GM18507 (cell line): Measurements from ENCODE around the gene LYST.
"Not testable (repeated sequence)": the region's sequence is repeated elsewhere in the genome, so short reads cannot be mapped to it uniquely, and the experiment has no call there.

Source experiments
- DNase-seq: peaks from one replicate; pipeline ENCODE4 v3.0.0; 2011; ENCODE audit warnings: low read depth; ENCODE audit not compliant: insufficient read length; ENCODE audit errors: extremely low spot score
- FAIRE-seq: peaks from 2 replicates; lab custom pipeline; 2011; peaks lifted over from hg19 to GRCh38; lab: Jason Lieb, UNC

The LYST gene, protein sequence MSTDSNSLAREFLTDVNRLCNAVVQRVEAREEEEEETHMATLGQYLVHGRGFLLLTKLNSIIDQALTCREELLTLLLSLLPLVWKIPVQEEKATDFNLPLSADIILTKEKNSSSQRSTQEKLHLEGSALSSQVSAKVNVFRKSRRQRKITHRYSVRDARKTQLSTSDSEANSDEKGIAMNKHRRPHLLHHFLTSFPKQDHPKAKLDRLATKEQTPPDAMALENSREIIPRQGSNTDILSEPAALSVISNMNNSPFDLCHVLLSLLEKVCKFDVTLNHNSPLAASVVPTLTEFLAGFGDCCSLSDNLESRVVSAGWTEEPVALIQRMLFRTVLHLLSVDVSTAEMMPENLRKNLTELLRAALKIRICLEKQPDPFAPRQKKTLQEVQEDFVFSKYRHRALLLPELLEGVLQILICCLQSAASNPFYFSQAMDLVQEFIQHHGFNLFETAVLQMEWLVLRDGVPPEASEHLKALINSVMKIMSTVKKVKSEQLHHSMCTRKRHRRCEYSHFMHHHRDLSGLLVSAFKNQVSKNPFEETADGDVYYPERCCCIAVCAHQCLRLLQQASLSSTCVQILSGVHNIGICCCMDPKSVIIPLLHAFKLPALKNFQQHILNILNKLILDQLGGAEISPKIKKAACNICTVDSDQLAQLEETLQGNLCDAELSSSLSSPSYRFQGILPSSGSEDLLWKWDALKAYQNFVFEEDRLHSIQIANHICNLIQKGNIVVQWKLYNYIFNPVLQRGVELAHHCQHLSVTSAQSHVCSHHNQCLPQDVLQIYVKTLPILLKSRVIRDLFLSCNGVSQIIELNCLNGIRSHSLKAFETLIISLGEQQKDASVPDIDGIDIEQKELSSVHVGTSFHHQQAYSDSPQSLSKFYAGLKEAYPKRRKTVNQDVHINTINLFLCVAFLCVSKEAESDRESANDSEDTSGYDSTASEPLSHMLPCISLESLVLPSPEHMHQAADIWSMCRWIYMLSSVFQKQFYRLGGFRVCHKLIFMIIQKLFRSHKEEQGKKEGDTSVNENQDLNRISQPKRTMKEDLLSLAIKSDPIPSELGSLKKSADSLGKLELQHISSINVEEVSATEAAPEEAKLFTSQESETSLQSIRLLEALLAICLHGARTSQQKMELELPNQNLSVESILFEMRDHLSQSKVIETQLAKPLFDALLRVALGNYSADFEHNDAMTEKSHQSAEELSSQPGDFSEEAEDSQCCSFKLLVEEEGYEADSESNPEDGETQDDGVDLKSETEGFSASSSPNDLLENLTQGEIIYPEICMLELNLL (N-terminal part only)

DNA sequence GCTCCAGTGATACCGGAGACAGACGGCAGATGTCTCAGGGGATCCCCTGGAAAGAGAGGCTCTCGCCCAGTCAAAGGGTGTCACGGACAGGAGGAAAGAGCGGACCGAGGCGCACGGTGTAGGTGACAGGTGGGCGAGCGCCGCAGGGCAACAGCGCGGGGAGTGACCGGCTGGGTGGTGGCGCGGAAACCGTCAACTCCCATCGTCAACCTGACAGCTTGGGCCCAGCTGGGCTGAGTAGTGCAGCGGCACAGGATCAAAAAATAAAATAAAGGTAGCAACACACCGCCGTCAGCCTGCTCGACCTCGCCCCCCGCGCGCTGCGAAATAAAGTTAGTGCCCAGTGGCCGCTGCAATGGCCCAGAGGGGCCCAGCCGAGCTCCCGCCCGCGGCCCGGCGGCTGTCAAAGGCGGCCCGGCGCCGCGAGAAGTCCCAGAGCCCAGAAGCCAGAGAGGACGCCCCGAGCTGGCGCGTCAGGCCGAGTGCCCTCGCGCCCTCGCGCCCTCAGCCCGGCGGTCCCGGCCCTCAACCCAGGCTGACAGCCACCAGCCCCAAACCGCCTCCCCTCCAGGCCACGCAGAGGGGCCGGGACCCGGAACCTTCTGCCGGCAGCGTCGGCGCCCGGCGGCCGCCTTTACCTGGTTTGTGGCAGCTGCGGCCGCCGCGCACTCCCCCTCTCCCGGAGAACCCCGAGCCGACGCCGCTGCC, at the start of gene LYST:
TSS of gene LYST (minus strand) at position 702 of the 708 bp plus-strand sequence. CDS start 36,489 bp downstream, outside the sequence.
- FAIRE-seq (no peak), DNase-seq (no peak)

- not testable (repeated sequence) for DNase-seq, FAIRE-seq
These were observed 48.8 kb upstream of the LYST start for GRCh38 chr1:235915489-235915888.

GRCh38 chr1:235913311-235913710, 46.6 kb upstream of the LYST start:
- FAIRE-seq = no peak

DNA sequence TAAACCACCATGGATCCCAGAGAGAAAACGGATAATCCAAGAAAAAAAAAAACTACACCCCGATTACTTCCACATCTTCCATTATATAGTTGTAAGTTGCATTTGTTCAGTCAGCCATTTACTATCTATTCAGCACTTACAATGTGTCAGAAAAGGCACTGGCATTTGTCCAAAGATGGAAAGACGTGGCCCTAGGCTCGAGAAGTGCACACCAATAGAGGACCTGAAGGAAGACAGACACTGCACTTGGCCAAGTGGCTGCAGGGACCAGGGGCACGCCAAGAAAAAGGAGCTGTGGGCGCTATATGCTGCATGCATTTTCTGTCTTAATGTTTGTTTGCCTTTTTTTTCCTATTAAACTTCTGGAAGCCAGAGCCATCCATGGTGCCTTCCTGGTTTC, 45.2 kb upstream of the LYST start:
- DNase-seq (no peak), FAIRE-seq (no peak)

More at GRCh38 chr1:235913311-235913710, 46.6 kb upstream of the LYST start:
- no peak for DNase-seq

GRCh38 chr1:235911300-235911662, 44.6 kb upstream of the LYST start:
- DNase-seq = no peak
- no peak for FAIRE-seq

DNA sequence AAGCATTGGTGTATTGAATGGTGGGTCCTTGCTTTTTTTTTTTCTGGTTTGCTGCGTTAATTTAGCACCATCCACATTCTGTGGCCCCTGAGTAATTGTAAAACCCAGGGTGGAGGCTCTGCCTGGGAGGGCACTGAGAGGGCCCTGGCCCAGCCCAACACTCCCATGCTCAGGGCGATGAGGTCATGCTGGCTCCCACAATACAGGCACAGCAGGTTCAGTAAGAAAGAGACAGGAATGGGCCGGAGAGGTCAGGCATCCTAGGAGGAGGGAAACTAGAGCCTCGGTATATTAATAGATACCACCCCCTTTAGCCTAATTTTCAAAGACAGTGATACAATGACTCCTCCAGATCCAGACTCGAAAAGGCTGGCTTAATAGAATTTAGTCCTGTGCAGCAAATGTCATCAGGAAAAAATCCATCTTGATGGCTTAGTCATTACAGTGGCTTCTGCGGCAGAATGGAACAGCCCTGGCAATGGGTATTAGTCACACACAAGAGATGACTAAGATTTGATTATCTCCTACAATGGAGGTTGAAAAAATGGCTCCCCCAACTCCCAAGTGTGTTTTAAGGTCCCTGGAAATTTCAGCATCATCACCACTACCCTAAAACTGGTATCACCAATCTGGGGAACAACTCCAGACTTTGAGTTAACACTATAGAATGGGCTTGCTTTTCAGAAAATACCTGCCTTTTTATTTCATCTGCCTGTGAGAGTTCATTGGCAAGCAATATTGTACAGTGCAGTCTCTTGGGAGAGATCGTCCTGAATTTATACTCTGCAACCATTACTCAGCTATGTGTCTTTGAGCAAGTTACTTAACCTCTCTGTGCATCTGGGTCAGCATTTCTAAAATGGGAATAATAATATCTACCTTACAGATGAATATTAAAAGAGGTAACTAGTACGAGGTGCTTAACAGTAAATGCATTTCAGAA, 43.9 kb upstream of the LYST start:
- no peak for FAIRE-seq
- DNase-seq = no peak

GRCh38 chr1:235908742-235909520, 42.2 kb upstream of the LYST start:
- FAIRE-seq (no peak), DNase-seq (no peak)

DNA sequence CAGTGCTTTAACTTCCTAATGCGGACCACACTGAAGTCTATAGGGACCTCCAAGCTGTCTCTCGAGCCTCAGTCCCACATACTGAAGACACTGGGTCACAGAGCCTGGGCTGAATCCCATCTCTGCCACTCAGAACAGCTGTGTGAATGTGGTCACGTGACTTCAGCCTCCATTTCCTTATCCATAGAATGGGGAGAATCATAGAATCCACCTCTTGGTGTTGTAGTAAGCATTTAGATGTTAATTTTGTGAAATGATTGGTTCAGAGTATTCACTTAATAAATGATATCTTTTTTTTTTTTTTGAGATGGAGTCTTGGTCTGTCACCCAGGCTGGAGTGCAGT, 41.2 kb upstream of the LYST start:
- no peak for DNase-seq
- no peak for FAIRE-seq

DNA sequence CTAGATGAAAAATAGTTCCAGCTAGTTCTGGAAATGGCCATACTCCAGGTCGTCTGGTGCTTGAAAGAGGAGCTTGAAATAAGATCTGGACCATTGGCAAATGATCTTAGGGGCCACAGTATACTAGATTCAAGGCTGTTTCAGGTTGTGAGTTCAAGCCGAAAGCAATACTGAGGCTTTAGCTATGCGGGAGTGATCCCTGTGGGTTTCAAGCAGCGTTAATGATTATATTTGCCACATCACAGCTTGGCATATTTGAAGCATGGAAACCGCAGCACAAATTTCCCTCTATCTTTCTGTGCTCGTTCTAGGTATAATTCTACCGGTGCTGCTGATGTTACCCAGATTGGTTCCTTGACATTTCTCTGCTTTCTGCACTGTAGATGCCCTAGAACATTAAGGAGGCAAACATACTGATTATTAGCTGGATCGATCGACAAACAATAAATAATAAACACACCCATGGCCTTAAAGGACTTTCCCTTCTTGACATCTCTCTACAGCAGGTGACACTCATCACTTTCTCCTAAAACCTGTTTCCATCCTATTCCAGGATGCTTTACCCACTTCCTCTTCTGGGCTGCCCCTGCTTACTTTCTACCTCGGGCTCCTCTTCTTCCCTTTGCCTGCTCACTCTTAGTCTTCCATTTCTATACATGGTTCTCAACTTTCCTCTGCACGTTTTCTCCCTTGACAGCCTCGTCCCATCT, 40.6 kb upstream of the LYST start:
- DNase-seq (no peak), FAIRE-seq (no peak)

DNA sequence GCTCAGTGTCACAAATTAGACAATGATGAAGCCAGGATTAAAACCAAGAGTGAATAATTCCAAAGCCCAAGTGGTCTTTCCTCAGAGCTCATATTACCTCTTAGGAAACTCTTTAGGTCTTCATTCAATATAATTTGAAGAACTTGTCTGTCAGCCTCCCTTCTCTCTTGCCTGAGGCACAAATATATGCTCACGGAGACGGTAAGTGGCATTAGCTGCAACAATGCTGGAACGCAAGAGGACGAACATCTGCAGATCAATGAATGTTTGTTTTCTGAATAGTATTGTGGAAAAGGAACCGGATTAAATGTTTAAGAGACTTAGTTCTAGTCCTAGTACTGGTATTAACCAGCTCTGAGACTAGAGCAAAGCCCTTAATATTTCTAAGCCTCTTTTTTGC, 39.7 kb upstream of the LYST start:
- FAIRE-seq (no peak), DNase-seq (no peak)

GRCh38 chr1:235903809-235904208, 37.1 kb upstream of the LYST start:
- FAIRE-seq, DNase-seq: not testable (repeated sequence)

DNA sequence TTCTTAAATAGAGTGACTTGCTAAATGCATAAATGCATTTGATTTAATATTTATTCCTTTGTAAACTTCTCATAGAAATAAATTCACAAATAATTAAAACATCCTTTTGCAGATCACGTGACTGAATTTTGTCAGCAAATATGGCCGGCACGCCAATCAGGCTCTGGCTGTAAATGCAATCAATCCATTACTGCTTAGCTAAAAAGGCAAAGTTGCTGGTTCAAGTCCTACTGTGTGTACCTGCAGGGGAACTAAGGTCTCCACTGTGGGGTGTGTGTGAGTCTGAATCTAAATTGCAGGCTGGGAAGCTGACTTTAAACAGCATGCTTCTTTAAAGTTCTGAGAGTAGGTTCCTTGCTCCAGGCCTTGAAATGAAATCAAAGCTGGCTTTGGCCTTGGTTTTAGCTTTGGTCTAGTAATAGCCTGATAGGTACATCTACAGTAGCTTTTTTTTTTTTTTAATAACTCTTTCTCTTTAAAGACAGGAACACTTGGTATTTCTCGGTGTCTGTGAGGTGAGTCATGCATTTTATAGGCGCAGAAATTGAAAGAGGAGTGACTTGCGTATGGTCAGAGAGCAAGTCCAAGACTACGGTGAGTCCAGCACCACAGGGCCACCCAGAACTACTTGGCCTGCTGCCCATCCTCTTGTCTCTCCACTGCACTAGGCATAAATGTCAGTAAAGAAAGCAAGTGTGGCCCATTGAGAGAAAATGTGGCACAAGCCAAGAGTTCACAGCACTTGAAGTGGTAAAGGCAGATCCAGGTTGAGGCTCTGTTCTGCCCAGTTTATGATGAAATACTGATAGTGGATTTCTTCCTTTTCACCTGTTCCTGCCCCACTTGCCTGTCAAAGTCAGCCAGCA, 36.2 kb upstream of the LYST start:
- DNase-seq (no peak), FAIRE-seq (no peak)

- no peak for FAIRE-seq
- DNase-seq = no peak
These were observed 34.8 kb upstream of the LYST start for GRCh38 chr1:235901461-235901860.

DNA sequence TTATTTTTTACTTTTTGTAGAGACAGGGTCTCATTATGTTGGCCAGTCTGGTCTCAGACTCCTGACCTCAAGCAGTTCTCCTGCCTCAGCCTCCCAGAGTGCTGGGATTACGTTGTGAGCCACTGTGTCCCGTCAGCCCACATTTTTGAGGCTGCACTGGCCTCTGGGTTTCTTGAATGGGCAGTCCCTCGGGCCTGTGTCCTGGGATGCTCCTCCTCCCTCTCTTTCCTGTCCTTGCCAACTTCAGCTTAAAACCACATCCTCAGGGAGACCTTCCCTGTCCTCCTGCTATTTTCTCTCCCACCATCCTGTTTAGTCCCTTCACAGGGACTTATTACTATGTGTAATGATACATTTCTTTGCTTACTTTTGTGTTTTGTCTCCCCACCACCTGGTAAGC, 31.4 kb upstream of the LYST start:
- FAIRE-seq = no peak
- no peak for DNase-seq

DNA sequence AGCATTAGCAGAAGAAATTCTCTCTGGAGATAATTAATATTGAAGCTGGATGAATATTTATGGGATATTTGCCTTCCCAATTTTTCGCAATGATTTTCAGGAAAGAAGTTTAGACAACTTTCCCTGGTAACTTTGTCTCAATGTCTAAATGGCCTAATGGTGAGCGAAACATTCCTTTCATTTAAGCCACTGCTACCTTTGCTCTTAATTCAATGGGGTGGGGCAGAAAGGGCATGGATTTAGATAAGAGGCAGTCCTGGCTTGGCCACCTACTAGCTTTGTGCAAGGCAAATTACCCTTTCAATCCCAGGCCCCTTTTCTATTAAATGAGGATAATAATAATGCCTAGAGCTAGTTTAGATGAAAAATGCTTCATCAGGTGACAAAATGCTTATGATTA, 27.1 kb upstream of the LYST start:
- FAIRE-seq (no peak), DNase-seq (no peak)

DNA sequence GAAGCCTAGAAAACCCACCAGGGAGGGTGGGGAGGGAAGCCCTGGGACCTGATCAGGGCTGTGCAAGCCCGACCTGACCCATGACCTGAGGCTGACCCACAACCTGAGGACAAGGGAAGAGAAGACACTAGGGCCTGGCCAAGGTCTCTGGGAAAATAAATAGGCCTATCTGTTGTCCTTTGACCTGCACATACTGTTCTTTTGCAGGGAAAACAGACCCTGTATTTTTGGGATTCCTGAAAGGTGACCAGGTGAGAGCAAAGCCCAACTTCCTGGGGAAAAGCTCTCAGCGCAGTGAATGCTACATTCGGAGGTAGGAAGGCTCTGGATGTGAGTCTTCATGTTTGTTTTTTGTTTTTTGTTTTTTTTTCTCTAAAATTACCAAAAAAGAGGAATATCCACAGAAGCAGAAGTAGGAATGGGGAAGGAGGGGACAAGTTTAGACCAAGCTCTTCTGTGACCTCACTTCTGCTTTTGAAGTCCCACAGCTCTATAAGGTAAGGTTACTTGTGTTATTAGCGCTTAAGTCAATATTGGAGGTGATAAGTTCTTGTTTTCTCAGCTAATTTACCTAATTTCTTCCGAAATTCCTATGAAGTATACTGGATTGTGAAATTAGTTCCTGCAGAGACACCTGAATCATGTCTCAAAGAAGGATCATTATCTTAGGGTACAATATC, 26.2 kb upstream of the LYST start:
- peak; percentile 49 for FAIRE-seq

More for the DNA sequence above, 26.2 kb upstream of the LYST start:
- no peak for DNase-seq
